ENCODE measurements around the gene RET.

Gene RET

DNA sequence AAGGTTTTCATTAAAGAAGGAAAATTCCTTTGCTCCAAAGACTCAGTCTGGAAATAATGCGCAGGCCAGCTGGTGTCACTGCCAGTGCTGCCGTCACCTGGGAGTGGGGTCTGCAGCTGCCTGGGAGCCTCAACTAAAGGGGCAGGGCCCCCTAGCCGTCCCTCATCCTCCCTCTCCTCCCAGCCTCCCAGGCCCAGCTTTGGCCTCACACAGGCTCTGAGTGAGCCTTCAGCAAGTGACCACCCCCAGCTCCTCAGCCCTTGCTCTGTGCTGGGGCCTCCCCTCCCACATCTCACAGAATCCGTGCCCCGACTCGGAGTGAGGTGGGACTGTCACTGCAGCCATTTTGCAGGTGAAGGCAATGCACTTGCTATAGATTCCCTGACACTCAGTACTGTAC, 11.1 kb upstream of the RET start:
- TF ChIP-seq, protein P1, sequence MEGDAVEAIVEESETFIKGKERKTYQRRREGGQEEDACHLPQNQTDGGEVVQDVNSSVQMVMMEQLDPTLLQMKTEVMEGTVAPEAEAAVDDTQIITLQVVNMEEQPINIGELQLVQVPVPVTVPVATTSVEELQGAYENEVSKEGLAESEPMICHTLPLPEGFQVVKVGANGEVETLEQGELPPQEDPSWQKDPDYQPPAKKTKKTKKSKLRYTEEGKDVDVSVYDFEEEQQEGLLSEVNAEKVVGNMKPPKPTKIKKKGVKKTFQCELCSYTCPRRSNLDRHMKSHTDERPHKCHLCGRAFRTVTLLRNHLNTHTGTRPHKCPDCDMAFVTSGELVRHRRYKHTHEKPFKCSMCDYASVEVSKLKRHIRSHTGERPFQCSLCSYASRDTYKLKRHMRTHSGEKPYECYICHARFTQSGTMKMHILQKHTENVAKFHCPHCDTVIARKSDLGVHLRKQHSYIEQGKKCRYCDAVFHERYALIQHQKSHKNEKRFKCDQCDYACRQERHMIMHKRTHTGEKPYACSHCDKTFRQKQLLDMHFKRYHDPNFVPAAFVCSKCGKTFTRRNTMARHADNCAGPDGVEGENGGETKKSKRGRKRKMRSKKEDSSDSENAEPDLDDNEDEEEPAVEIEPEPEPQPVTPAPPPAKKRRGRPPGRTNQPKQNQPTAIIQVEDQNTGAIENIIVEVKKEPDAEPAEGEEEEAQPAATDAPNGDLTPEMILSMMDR (IDR thresholded peaks at IDR 0.05; ENCODE audit: extremely low read depth, missing control alignments): no peak
- no peak for DNase-seq (ENCODE audit: low spot score)

DNA sequence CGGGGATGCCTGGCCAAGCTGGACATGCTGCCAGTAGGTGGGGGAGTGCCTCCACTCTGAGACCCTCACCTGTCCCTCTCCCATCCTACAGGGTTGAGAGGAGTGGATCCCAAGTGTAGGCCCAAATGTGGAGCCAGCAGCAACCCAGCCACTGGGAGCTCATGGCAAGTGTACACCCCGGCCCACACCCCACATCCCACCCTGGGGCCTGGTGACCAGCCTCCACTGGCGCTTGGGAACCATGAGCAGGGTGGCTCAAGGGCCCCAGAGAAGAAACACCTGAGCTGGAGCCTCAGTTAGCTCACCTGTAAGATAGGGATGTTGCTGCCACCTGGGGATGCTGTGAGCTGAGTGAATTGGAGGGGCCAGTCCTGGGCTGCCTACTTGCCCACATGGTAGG, 10.4 kb upstream of the RET start:
- no peak for DNase-seq (ENCODE audit: low spot score)
- TF ChIP-seq, protein P1 (IDR thresholded peaks at IDR 0.05; ENCODE audit: extremely low read depth, missing control alignments): no peak

DNA sequence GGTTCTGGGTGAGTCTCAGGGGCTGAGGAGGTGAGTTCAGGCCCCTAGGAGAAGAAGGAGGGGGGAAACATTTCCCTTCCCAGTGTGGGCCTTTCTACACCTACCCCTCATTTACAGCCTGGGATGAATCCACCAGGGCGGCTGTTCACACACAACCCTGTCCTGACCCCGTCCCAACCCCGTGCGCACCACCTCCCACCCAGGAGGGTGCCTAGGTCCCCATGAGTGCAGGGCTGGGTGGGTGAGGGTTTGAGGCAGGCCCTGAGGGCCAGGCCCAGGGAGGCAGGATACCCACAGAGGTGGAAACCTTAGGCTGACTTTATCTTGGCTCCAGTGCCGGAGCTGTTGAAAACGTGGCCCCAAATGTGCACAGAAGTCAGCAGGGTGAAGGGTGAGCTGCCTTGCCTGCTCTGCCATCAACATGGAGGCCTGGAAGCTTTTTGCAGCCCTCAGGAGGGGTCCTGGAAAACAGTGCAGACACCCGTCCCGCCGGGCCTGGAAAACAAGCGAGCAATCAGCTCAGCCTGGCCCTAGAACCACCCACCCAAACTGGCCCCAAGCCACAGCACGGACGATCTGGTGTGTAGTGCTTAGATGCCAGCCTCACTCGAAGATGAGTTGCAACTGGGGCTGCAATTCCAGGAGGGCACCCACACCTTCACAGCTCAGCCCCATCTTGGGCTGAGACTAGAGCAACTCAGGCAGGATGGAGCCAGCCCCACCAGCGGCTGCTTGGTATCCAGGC, 9.3 kb upstream of the RET start:
- DNase-seq (ENCODE audit: low spot score): no peak
- TF ChIP-seq, protein P1 (IDR thresholded peaks at IDR 0.05; ENCODE audit: extremely low read depth, missing control alignments): no peak

DNA sequence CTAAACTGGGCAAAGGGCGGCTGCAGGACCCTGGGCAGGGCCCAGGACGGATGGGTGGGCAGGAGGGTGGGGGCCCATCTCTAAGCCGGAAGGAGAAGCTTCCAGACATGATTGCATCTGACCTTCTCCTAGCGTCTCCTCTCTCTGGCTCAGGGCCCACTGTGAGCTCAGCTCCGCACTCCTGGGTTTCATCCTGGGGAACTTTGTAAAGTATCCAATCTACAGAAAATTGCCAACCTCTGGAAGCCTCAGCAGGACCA, 8.8 kb upstream of the RET start:
- no peak for DNase-seq (ENCODE audit: low spot score)
- TF ChIP-seq, protein P1 (IDR thresholded peaks at IDR 0.05; ENCODE audit: extremely low read depth, missing control alignments): no peak

GRCh38 chr10:43068471-43069210, 8.2 kb upstream of the RET start:
- no peak for DNase-seq (ENCODE audit: low spot score)
- TF ChIP-seq, protein P1 (IDR thresholded peaks at IDR 0.05; ENCODE audit: extremely low read depth, missing control alignments): no peak

DNA sequence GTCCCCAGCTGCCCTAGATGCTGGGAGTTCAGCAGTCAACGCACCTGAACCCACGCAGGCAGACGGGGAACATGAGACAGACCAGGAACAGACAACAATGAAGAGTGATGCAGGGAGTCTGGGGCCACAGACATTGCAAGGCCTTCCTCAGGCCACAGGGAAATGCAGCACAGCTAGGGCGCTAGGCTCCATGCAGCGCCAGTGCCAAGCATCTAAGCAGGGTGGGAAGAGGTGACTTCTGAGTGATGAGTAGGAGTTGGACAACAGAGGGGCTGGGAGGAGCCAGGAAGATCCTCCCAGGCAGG, 7.7 kb upstream of the RET start:
- no peak for DNase-seq (ENCODE audit: low spot score)
- TF ChIP-seq, protein P1 (IDR thresholded peaks at IDR 0.05; ENCODE audit: extremely low read depth, missing control alignments): no peak

DNA sequence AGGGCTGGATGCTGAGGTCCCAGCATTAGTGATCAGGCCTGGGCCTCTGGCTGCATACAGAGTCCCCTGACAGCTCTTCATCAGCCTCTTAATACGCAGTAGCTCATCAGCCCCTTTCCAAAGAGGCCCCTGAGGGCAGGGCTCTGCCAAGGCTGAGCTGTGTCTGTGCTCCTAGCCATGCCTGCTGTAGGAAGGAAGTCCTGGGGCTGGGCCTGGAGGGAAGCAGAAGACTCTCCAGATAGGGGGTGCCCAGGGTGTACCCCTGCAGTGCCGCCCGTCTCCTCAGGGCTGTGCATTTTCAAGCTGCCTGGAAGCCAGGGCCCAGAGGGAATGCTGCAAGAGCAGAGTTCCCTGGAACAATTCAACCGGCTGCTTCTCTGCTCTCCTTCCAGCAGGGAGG, 7.3 kb upstream of the RET start:
- DNase-seq (ENCODE audit: low spot score): no peak
- TF ChIP-seq, protein P1 (IDR thresholded peaks at IDR 0.05; ENCODE audit: extremely low read depth, missing control alignments): no peak

Data from GM20000 (cell line).